Naive thymus-derived CD4-positive, alpha-beta T cell (primary cell): Measurements from ENCODE around the gene OSBPL8. TPM values are rescaled to one million over a fixed set of nuclear protein-coding genes. Genes with fewer than 3 reads are reported as not detected.

Experiments used
- ATAC-seq: fragments of 150-1000 bp; cut with Tn5 transposase; 2 replicates; pipeline ENCODE4 v1.10.0; 2021; ENCODE audit warnings: mild to moderate bottlenecking, moderate library complexity
- CTCF ChIA-PET: fragments of 350-600 bp; sonication (Branson Sonifier 250); formaldehyde crosslinking; loops from one replicate; lab custom pipeline; 2021; ENCODE audit warnings: antibody characterized with exemption; lab: Charles Lee
- POLR2A ChIA-PET: fragments of 350-600 bp; sonication (Branson Sonifier 250); formaldehyde crosslinking; loops from one replicate; lab custom pipeline; 2021; ENCODE audit warnings: antibody characterized with exemption, inconsistent platforms; lab: Charles Lee
- DNase-seq, 9 donors: peaks; one replicate each; pipeline versions ENCODE4 v3.0.0 to v3.0.0-alpha.2; 2020 to 2022; ENCODE audit warnings: mixed read lengths in 1 of 9
- H3K27ac ChIP-seq: one replicate; pipeline ENCODE4 v1.7.0; 2013; ENCODE audit warnings: mild to moderate bottlenecking, low read depth, low read length, moderate library complexity
- H3K27me3 ChIP-seq, 2 donors: one replicate each; pipeline ENCODE4 v1.7.0; 2013; ENCODE audit warnings: low read length in 2 of 2, mild to moderate bottlenecking in 2 of 2, moderate library complexity in 2 of 2; ENCODE audit not compliant: control insufficient read depth in 2 of 2, insufficient read depth in 2 of 2
- H3K36me3 ChIP-seq, 3 experiments: 1 replicate in 2 of 3; 2 replicates in 1 of 3; pipeline ENCODE4 v1.7.0; 2013; ENCODE audit warnings: low read length in 3 of 3, mild to moderate bottlenecking in 3 of 3, moderate library complexity in 1 of 3; ENCODE audit not compliant: insufficient read depth in 3 of 3, control insufficient read depth in 2 of 3
- H3K4me1 ChIP-seq, 2 donors: one replicate each; pipeline ENCODE4 v1.7.0; 2013; ENCODE audit warnings: low read length in 2 of 2, mild to moderate bottlenecking in 2 of 2, moderate library complexity in 1 of 2; ENCODE audit not compliant: control insufficient read depth in 2 of 2, insufficient read depth in 2 of 2
- H3K4me3 ChIP-seq: 2 replicates; pipeline ENCODE4 v1.7.0; 2013; ENCODE audit warnings: mild to moderate bottlenecking, low read length
- H3K9me3 ChIP-seq, 3 experiments: 1 replicate in 2 of 3; 2 replicates in 1 of 3; pipeline ENCODE4 v1.7.0; 2013; ENCODE audit warnings: low read length in 3 of 3; ENCODE audit not compliant: control insufficient read depth in 2 of 3
- H3K27ac Mint-ChIP-seq, 9 donors: one replicate each; pipeline ENCODE4 v1.8.0; 2020 to 2022; ENCODE audit warnings: mixed read lengths in 9 of 9, mild to moderate bottlenecking in 8 of 9, moderate library complexity in 5 of 9, inconsistent platforms in 2 of 9
- H3K27me3 Mint-ChIP-seq, 5 donors: one replicate each; pipeline ENCODE4 v1.8.0; 2021 to 2022; ENCODE audit warnings: mixed read lengths in 5 of 5, mild to moderate bottlenecking in 1 of 5
- H3K36me3 Mint-ChIP-seq, 5 donors: one replicate each; pipeline ENCODE4 v1.8.0; 2020 to 2022; ENCODE audit warnings: mixed read lengths in 5 of 5, mild to moderate bottlenecking in 3 of 5, inconsistent platforms in 1 of 5
- H3K4me1 Mint-ChIP-seq, 7 donors: one replicate each; pipeline ENCODE4 v1.8.0; 2020 to 2022; ENCODE audit warnings: mixed read lengths in 7 of 7, mild to moderate bottlenecking in 3 of 7, inconsistent platforms in 1 of 7
- H3K4me3 Mint-ChIP-seq, 10 donors: one replicate each; pipeline ENCODE4 v1.8.0; 2020 to 2022; ENCODE audit warnings: mild to moderate bottlenecking in 10 of 10, mixed read lengths in 10 of 10, moderate library complexity in 6 of 10, inconsistent platforms in 2 of 10
- H3K9me3 Mint-ChIP-seq, 11 donors: one replicate each; pipeline ENCODE4 v1.8.0; 2020 to 2022; ENCODE audit warnings: mixed read lengths in 11 of 11, mild to moderate bottlenecking in 4 of 11, inconsistent platforms in 1 of 11, moderate library complexity in 1 of 11
- intact Hi-C, 2 donors: fragments of 100-400 bp; cut with micrococcal nuclease; formaldehyde crosslinking; loops; one replicate each; pipeline ENCODE4 v1.15.1; 2023
- polyA plus RNA-seq, 2 donors: library from polyadenylated mRNA; unstranded; fragments of 300-500 nt; fragmentation: Illumina TruSeq; gene quantifications; one replicate each; pipeline ENCODE4 v1.2.3, GENCODE V29; 2021
- total RNA-seq, 6 experiments: library from RNA in 5 of 6; stranded (reverse) in 5 of 6; gene quantifications; 1 replicate in 5 of 6; 2 replicates in 1 of 6; pipeline ENCODE4 v1.2.3 and lab custom pipeline; 2021 to 2026

The OSBPL8 gene
- total and polyA plus RNA-seq, 7 experiments from 2014 or later: 113 to 157 (median 122) TPM

- H3K36me3 Mint-ChIP-seq: no peaks in the 10 kb centered on the region
- Histone ChIP-seq H3K9me3 (no peaks in the 10 kb centered on the region), H3K4me1 (no peaks in the 10 kb centered on the region), H3K27me3 (no peaks in the 10 kb centered on the region), H3K27ac (no peak overlapping the region), H3K36me3 (no peaks in the 10 kb centered on the region), H3K4me3 (no peak overlapping the region)
- peaks cover 0 to 2% (median 0%) of the 10 kb centered on the region in 11 donors for H3K9me3 Mint-ChIP-seq
- CTCF ChIA-PET: interaction anchor here (0.6 to 2.7 kb wide), 7 partner anchors 18 to 828 kb away, joined by 3 to 16 read pairs (median 3); no protein-coding TSS in a partner anchor
- DNase-seq: no peak
- H3K4me3 Mint-ChIP-seq: no peak overlapping the region
- no peak for ATAC-seq
- POLR2A ChIA-PET: interaction anchor here (1.7 kb wide), 1 partner anchor 29 kb away, joined by 7 read pairs; the partner anchor contains the start of gene OSBPL8
- no peak overlapping the region for H3K27ac Mint-ChIP-seq
- no peaks in the 10 kb centered on the region for H3K27me3 Mint-ChIP-seq
- intact Hi-C loops: loop anchor here (2.0 to 10.0 kb wide), 10 partner anchors 40 to 1253 kb away; partner anchors contain the start of genes BBS10 (in 2 of the 2), CAPS2 (in 1 of the 2), GLIPR1L1 (in 1 of the 2) and NAP1L1 (in 1 of the 2)
- H3K4me1 Mint-ChIP-seq: peaks cover 0 to 6% (median 0%) of the 10 kb centered on the region in 7 donors
Observed at GRCh38 chr12:76587428-76588178, 28.0 kb upstream of the OSBPL8 start.

- H3K4me1 ChIP-seq: no peaks in the 10 kb centered on the region
- DNase-seq (peak in 7 of 9 donors; percentile 34 to 70 (median 59)), ATAC-seq (peak; percentile 77)
- no peak overlapping the region for H3K4me3 Mint-ChIP-seq
- H3K27me3 ChIP-seq: no peaks in the 10 kb centered on the region
- H3K36me3 Mint-ChIP-seq: no peaks in the 10 kb centered on the region
- intact Hi-C loops: loop anchor here (1.0 to 10.0 kb wide), 14 partner anchors 28 to 1252 kb away; partner anchors contain the start of genes BBS10 (in 2 of the 2), OSBPL8 (in 2 of the 2), CAPS2 (in 1 of the 2) and GLIPR1L1 (in 1 of the 2)
- no peaks in the 10 kb centered on the region for H3K27me3 Mint-ChIP-seq
- peaks cover 0 to 6% (median 0%) of the 10 kb centered on the region in 7 donors for H3K4me1 Mint-ChIP-seq
- ChIA-PET CTCF (interaction anchor here (0.6 to 2.7 kb wide), 10 partner anchors 19 to 1898 kb away, joined by 3 to 16 read pairs (median 4); no protein-coding TSS in a partner anchor), POLR2A (interaction anchor here (1.7 kb wide), 1 partner anchor 28 kb away, joined by 7 read pairs; the partner anchor contains the start of gene OSBPL8)
- H3K27ac Mint-ChIP-seq: peak overlapping the region in 1 of 9 donors; percentile 73
- H3K36me3 ChIP-seq: no peaks in the 10 kb centered on the region
- H3K4me3 ChIP-seq: no peak overlapping the region
- H3K9me3 Mint-ChIP-seq: no peaks in the 10 kb centered on the region
- H3K9me3 ChIP-seq: no peaks in the 10 kb centered on the region
- H3K27ac ChIP-seq: no peak overlapping the region
Observed at GRCh38 chr12:76586764-76587395, 27.3 kb upstream of the OSBPL8 start.

DNA sequence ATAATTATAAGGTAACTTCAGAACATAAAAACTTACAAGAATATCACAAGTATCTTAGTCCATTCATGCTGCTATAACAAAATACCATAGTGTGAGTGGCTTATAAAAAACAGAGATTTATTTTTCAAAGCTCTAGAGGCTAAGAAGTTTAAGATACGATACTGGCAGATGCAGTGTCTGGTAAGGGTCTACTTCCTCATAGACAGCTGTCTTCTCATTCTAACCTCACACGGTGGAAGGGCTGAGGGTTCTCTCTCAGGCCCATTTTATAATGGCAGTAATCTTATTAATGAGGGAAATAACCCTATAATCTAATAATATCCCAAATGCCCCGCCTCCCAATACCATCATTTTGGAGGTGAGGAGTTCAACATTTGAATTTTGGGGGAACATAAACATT lies 23.7 kb upstream of the OSBPL8 start:
- ChIA-PET POLR2A (no interaction called here), CTCF (no interaction called here)
- no peak overlapping the region for H3K4me3 ChIP-seq
- H3K27ac ChIP-seq: no peak overlapping the region
- H3K9me3 ChIP-seq: no peaks in the 10 kb centered on the region
- no peaks in the 10 kb centered on the region for H3K36me3 ChIP-seq
- intact Hi-C loops: loop anchor here in 1 of 2 donors (10.0 kb wide), 1 partner anchor 1248 kb away; the partner anchor contains the start of genes CAPS2 and GLIPR1L1
- Mint-ChIP-seq H3K36me3 (no peaks in the 10 kb centered on the region), H3K4me1 (peaks cover 0 to 4% (median 0%) of the 10 kb centered on the region in 7 donors), H3K27me3 (no peaks in the 10 kb centered on the region), H3K4me3 (no peak overlapping the region), H3K27ac (no peak overlapping the region), H3K9me3 (no peaks in the 10 kb centered on the region)
- DNase-seq (no peak), ATAC-seq (no peak)
- no peaks in the 10 kb centered on the region for H3K27me3 ChIP-seq
- no peaks in the 10 kb centered on the region for H3K4me1 ChIP-seq

GRCh38 chr12:76573840-76574373 lies 14.3 kb upstream of the OSBPL8 start:
- H3K4me1 ChIP-seq: peaks cover 0 to 8% of the 10 kb centered on the region in 2 donors
- H3K27me3 ChIP-seq: no peaks in the 10 kb centered on the region
- no peaks in the 10 kb centered on the region for H3K36me3 ChIP-seq
- ChIA-PET CTCF (no interaction called here), POLR2A (interaction anchor here (0.6 kb wide), 1 partner anchor 122 kb away, joined by 3 read pairs; no protein-coding TSS in a partner anchor)
- Mint-ChIP-seq H3K4me3 (no peak overlapping the region), H3K27ac (no peak overlapping the region), H3K27me3 (peaks cover 0 to 2% (median 0%) of the 10 kb centered on the region in 5 donors), H3K36me3 (peaks cover 5 to 10% (median 5%) of the 10 kb centered on the region in 5 donors), H3K9me3 (peaks cover 0 to 7% (median 5%) of the 10 kb centered on the region in 11 donors), H3K4me1 (peaks cover 4 to 11% (median 7%) of the 10 kb centered on the region in 7 donors)
- DNase-seq (no peak), ATAC-seq (no peak)
- no peak overlapping the region for H3K27ac ChIP-seq
- H3K4me3 ChIP-seq: no peak overlapping the region
- intact Hi-C loops: no loop called here
- H3K9me3 ChIP-seq: no peaks in the 10 kb centered on the region

- ATAC-seq: no peak
- H3K36me3 ChIP-seq: no peaks in the 10 kb centered on the region
- Mint-ChIP-seq H3K27ac (peak overlapping the region in 1 of 9 donors; percentile 2), H3K27me3 (no peaks in the 10 kb centered on the region), H3K9me3 (peaks cover 0 to 7% (median 5%) of the 10 kb centered on the region in 11 donors), H3K36me3 (peaks cover 5 to 10% (median 5%) of the 10 kb centered on the region in 5 donors), H3K4me3 (no peak overlapping the region), H3K4me1 (peaks cover 6 to 11% (median 8%) of the 10 kb centered on the region in 7 donors)
- H3K27me3 ChIP-seq: no peaks in the 10 kb centered on the region
- CTCF ChIA-PET: no interaction called here
- no peaks in the 10 kb centered on the region for H3K9me3 ChIP-seq
- H3K4me1 ChIP-seq: peaks cover 0 to 8% of the 10 kb centered on the region in 2 donors
- H3K27ac ChIP-seq: no peak overlapping the region
- H3K4me3 ChIP-seq: no peak overlapping the region
- intact Hi-C loops: loop anchor here in 1 of 2 donors (2.0 kb wide), 1 partner anchor 16 kb away; no protein-coding TSS in a partner anchor
- no peak for DNase-seq
- POLR2A ChIA-PET: interaction anchor here (1.4 to 1.5 kb wide), 2 partner anchors 11 to 12 kb away, joined by 4 to 5 read pairs; partner anchors contain the start of gene OSBPL8
Observed at GRCh38 chr12:76571256-76571655, 11.7 kb upstream of the OSBPL8 start.
